ENCODE results near the gene PRAMEF8.
"Not testable (repeated sequence)": the region's sequence is repeated elsewhere in the genome, so short reads cannot be mapped to it uniquely, and the experiment has no call there.

Gene PRAMEF8

DNA sequence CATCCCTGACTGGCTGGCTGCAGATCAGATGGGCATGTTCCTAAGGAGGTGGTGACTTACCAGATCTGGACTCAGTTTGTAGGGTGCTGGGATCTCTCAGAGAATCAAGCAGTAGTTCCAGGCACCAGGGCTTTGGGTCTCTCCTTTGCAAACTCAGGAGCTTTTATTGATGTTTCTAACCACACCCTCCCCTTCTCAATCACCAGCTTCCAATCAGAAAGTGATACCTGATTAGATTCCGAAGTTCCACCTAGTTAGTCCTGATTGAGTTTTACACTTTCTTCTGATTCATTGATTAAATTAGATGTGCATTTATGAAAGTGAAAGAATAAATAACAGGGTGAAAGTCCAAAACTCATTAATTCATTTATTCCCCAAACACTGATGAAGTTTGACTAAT, at the start of gene PRAMEF8:
TSS of gene PRAMEF8 (minus strand) at position 101 of the 400 bp plus-strand sequence. CDS start 1,046 bp downstream, outside the sequence.
- not testable (repeated sequence) for H3K4me3 ChIP-seq (ENCODE audit: low read length); DNase-seq (ENCODE audit: low read depth)

DNA sequence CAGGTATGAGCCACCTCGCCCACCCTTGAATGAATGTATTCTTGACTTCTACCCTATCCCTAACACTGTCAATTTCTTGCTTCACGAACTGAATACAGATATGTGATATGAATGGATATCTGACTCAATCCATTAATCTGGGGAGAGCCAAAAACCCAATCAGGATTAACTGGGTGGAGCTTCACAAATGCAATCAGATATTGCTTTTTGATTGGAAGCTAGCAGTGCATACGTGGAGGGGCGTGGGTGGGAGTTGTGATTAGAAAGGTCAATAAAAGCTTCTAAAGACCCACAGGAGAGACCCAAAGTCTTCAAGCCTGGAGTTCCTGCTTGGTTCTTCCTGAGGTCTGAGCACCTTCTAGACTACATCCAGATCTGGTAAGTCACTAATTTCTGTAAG, 30.3 kb upstream of the PRAMEF8 start, which contains the start of gene PRAMEF15:
TSS of gene PRAMEF15 (plus strand) at position 301 of the 400 bp plus-strand sequence. CDS start 2,827 bp downstream, outside the sequence.
- not testable (repeated sequence) for DNase-seq (ENCODE audit: low read depth)

DNA sequence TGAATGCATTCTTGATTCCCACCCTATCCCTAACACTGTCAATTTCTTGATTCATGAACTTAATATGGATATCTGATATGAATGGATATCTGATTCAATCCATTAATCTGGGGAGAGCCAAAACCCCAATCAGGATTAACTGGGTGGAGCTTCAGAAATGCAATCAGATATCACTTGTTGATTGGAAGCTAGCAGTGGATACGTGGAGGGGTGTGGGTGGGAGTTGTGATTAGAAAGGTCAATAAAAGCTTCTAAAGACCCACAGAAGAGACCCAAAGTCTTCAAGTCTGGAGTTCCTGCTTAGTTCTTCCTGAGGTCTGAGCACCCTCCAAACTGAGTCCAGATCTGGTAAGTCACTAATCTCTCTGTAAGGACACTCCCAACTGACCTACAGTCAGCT, 18.3 kb upstream of the PRAMEF8 start, which contains the start of gene PRAMEF33:
TSS of gene PRAMEF33 (plus strand) at position 301 of the 400 bp plus-strand sequence. CDS start 2,416 bp downstream, outside the sequence.
- H3K4me3 ChIP-seq (ENCODE audit: low read length); DNase-seq (ENCODE audit: low read depth): not testable (repeated sequence)

More for the DNA sequence above, 30.3 kb upstream of the PRAMEF8 start, which contains the start of gene PRAMEF15:
- H3K4me3 ChIP-seq (ENCODE audit: low read length): not testable (repeated sequence)

DNA sequence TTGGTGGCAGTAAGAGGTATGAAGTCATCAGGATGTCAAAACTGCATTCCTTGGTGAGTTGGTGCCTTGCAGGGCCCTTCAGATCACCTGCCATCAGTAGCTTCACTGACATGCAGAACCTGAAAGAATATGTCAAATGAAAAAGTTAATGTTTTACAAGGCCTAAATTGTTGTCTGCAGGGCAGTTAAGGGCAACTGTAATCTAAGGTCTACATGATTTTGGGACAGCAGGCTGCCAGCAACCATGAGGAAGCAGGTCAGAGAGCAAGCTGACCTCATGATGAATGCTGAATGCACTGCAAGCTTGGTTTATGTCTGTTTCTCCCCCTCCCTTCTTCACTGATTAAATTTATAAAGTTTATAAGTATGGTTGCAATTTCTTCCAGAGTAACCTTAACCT, 17.3 kb upstream of the PRAMEF8 start:
- not testable (repeated sequence) for H3K4me3 ChIP-seq (ENCODE audit: low read length); DNase-seq (ENCODE audit: low read depth)

DNA sequence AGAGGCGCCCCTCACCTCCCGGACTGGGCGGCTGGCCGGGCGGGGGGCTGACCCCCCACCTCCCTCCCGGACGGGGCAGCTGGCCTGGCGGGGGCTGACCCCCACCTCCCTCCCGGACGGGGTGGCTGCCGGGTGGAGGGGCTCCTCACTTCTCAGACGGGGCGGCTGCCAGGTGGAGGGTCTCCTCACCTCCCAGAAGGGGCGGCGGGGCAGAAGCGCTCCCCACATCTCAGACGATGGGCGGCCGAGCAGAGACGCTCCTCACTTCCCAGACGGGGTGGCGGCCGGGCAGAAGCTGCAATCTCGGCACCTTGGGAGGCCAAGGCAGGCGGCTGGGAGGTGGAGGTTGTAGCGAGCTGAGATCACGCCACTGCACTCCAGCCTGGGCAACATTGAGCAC, 13.8 kb upstream of the PRAMEF8 start:
- DNase-seq (ENCODE audit: low read depth); H3K4me3 ChIP-seq (ENCODE audit: low read length): not testable (repeated sequence)

DNA sequence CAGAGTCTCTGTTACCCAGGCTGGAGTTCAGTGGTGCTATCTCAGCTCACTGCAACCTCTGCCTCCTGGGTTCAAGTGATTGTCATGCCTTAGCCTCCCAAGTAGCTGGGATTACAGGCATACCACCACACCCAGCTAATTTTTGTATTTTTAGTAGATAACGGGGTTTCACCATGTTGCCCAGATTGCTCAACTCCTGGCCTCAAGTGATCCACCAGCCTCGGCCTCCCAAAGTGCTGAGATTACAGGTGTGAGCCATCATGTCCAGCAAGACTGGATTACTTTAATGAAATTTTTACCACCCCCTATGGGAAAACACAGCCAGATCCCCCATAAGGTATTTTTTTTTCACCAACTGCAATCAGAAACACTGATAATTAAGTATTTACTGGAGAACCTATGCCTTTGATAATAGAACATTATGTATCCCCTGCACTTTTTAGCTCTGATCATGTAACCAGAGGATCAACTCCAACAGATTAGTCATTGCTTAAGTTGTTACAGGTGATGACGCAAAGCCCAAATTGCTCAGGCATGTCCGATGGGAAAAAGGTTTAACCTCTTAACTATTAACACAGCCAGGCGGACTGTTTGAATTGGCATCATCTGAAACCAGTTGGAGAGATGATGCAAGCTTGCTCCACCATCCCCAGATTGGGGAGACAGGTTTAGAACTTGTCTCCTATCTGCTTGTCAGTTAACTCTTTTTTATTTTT, 12.4 kb upstream of the PRAMEF8 start:
- not testable (repeated sequence) for DNase-seq (ENCODE audit: low read depth); H3K4me3 ChIP-seq (ENCODE audit: low read length)

DNA sequence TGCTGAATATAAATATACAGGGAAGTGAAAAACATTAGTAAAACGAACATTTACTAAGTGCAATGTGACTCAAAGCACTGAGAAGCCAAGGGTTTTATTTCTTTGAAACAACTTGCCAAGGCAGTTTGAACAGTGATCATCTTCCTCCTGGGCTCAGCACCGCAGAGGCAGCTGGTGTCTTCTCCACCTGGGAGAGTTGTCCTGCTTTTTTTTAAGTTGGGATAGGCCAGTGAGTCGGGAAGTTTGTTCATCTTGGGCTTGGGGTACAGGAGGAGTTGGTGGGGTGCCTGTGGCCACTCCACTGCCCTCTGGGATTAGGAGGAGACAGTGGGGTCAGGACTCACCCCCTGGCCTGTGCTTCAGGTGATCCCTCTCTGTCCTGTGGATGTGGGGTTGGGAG, 4.1 kb upstream of the PRAMEF8 start:
- DNase-seq (ENCODE audit: low read depth); H3K4me3 ChIP-seq (ENCODE audit: low read length): not testable (repeated sequence)

DNA sequence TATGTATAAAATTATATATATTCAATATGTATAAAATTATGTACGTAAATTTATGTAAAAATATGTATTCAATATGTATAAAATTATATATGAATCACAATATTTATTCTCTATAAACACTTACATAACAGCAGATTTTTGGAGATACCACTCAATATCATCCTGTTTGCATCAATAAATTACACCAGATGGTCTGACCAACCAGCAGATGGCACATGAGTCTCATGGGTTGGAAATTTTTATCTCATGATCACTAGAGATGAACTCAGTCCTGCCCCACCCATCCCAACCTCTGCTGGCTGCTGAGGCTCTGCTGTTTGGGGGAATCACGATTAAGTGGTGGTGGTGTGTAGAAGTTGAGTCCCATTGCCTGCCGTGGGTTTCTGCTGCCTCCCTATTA, 5.3 kb downstream of the PRAMEF8 start:
- H3K4me3 ChIP-seq (ENCODE audit: low read length); DNase-seq (ENCODE audit: low read depth): not testable (repeated sequence)

DNA sequence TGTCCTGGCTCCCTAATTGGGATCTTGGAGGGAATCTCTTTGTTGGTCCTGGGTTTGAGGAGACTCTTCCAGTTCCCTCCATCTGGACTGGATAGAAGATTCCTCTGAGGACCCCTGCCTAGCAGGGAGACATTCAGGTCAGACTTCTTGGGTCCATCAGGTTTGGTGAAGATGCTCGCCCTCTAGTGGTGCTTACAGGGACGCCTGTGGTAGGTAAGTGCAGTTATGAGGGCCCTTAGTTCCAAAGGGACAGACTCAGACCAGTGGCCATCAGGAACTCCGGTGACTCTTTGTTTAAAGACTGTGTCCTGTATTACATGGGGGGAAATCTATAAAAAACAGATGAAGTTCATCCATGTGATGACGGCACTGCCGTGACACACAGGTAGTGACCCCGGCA, 7.9 kb downstream of the PRAMEF8 start:
- DNase-seq (ENCODE audit: low read depth); H3K4me3 ChIP-seq (ENCODE audit: low read length): not testable (repeated sequence)

DNA sequence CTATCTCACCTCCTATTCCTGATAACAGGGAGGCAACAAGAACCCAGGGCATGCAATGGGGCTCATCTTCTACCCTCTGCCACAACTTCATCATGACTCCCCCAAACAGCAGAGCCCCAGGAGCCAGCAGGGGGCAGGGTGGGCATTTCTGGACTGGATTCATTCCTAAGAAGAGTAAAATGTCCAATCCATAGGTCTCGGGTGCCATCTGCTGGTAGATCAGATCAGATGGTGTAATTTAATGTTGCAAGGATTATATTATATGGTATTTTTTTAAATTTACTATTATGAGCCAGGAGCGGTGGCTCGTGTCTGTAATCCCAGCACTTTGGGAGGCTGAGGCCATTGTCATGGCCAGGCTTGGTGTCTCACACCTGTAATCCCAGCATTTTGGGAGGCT, 19.8 kb downstream of the PRAMEF8 start:
- H3K4me3 ChIP-seq (ENCODE audit: low read length); DNase-seq (ENCODE audit: low read depth): not testable (repeated sequence)

DNA sequence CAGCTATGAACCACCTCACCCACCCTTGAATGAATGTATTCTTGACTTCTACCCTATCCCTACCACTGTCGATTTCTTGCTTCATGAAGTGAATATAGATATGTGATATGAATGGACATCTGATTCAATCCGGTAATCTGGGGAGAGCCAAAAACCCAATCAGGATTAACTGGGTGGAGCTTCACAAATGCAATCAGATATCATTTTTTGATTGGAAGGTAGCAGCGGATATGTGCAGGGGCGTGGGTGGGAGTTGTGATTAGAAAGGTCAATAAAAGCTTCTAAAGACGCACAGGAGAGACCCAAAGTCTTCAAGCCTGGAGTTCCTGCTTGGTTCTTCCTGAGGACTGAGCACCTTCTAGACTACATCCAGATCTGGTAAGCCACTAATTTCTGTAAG, 31.0 kb downstream of the PRAMEF8 start, which contains the start of gene PRAMEF5:
TSS of gene PRAMEF5 (plus strand) at position 301 of the 400 bp plus-strand sequence. CDS start 5,071 bp downstream, outside the sequence.
- not testable (repeated sequence) for H3K4me3 ChIP-seq (ENCODE audit: low read length); DNase-seq (ENCODE audit: low read depth)

DNA sequence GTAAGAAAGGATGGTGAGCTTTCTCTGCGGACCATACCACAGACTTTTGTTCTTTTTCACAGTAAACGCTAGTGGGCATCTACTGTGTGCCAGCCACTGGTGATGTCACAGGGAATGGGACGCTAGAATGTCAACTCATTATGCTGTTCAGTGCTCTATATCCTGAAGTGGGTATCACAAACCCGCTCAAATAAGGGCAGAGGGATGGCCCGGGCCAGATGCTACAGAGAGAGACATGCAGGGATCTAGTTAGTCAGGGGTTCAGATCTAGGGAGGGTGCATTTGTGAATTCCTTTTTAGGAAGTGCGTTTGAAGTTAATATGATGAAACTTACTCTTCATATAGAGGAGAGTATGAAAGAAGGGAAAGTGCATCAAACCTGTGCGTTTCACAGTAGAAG, 37.8 kb downstream of the PRAMEF8 start:
- DNase-seq (ENCODE audit: low read depth): not testable (repeated sequence)

DNA sequence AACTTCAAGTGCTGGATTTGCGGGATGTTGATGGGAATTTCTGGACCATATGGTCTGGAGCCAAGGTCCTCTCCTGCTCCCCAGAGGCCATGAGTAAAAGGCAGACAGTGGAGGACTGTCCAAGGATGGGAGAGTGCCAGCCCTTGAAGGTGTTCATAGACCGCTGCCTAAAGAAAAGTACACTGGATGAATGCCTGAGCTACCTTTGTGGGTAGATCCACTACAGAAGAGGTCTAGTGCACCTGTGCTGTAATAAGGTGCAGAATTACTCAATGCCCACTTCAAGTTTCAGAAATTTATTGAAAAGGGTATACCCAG, 38.4 kb downstream of the PRAMEF8 start:
- not testable (repeated sequence) for H3K4me3 ChIP-seq (ENCODE audit: low read length); DNase-seq (ENCODE audit: low read depth)

More for the DNA sequence above, 37.8 kb downstream of the PRAMEF8 start:
- not testable (repeated sequence) for H3K4me3 ChIP-seq (ENCODE audit: low read length)

DNA sequence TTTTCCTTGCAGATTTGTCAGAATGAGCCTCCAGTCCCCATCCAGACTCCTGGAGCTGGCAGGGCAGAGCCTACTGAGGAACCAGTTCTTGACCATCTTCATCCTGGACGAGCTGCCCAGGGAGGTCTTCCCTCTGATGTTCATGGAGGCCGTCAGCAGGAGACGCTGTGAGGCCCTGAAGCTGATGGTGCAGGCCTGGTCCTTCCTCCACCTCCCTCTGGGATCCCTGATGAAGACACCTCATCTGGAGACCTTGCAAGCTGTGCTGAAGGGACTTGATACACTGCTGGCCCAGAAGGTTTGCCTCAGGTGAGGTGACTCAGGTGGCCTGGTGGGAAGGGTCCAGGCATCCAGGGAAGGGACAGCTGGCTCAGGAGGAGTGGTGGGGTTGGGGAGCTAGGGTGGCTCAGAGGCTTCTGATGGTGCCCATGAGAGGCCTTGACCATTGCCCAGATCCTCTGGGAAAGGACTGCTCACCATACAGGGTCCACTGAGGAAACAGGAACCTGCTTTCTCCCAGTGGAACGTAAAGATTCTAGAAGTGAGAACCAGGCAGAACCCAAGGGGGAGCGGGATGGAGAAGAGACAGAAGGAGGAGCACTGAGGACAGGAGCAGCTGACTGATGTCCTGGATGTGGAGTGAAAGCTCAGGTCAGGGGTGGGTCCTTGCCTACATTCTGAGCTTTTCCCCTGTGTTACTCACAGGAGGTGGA, 38.9 kb downstream of the PRAMEF8 start:
- DNase-seq (ENCODE audit: low read depth); H3K4me3 ChIP-seq (ENCODE audit: low read length): not testable (repeated sequence)

DNA sequence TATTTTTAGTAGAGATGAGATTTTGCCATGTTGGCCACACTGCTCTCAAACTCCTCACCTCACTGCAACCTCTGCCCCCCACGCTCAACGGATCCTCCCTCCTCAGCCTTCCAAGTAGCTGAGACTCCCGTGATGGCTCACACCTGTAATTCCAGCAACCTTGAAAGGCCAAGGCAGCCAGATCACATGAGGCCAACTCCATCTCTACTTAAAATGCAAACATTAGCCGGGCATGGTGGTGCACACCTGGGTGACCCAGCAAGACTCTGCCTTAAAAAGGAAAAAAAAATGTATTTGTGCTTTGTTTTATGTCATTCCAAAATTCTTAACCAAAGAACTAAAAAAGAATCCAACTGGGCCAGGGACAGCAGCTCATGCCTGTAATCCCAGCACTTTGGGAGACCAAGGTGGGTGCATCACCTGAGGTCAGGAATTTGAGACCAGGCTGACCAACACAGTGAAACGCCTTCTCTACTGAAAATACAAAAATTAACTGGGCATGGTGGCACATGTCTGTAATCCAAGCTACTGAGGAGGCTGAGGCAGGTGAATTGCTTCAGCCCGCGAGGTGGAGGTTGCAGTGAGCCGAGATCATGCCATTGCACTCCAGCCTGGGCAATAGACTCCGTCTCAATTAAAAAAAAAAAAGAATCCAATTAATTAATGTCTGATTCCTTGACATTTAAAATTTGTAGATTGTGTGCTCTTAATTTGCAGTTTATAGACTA, 41.2 kb downstream of the PRAMEF8 start:
- not testable (repeated sequence) for H3K4me3 ChIP-seq (ENCODE audit: low read length); DNase-seq (ENCODE audit: low read depth)

DNA sequence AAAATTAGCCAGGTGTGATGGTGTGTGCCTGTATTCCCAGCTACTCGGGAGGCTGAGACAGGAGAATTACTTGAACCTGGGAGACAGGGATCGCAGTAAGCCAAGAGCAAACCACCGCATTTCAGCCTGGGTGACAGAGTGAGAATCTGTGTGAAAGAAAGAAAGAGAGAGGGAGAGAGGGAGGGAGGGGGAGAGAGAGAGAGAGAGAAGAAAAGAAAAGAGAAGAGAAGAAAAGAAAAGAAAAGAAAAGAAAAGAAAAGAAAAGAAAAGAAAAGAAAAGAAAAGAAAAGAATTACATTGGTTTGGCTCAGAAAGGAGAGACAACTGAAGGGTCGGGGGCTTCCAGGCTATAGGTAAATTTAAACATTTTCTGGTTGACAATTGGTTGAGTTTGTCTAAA, 45.3 kb downstream of the PRAMEF8 start:
- not testable (repeated sequence) for H3K4me3 ChIP-seq (ENCODE audit: low read length); DNase-seq (ENCODE audit: low read depth)

DNA sequence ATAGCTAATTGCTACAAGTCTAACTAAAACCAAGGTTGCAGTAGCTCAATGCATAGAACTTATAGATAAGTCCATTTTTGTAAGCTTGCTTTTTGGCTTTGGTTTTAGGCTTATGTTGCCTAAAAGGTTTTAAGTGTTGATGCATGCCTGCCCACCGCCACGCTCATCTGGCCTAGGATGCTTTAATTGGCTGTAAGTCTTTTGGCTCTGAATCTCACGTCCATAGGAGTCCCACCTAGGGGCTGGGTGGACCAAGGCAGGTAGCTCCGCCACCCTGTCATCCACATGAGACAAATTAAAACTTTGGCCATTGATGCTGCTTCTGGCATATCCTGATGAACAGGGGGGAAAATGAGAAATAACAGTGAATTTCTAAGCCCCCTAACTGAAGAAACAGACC, 47.4 kb downstream of the PRAMEF8 start:
- H3K4me3 ChIP-seq (ENCODE audit: low read length); DNase-seq (ENCODE audit: low read depth): not testable (repeated sequence)

DNA sequence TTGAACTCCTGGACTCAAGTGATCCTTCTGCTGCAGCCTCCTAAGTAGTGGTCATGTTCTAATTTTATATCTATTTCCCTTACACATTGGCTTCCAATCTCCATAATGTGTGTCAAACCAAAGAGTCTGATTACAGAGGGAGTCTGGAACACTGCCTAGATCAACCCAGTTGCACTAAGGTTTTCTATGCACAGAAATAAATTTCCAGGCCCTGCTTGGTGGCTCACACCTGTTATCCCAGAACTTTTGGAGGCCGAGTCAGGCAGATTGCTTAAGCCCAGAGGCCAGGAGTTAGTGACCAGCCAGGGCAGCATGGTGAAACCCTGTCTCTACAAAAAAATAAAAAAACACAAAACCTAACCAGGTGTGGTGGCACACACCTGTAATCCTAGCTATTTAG, 50.9 kb downstream of the PRAMEF8 start:
- not testable (repeated sequence) for H3K4me3 ChIP-seq (ENCODE audit: low read length); DNase-seq (ENCODE audit: low read depth)

DNA sequence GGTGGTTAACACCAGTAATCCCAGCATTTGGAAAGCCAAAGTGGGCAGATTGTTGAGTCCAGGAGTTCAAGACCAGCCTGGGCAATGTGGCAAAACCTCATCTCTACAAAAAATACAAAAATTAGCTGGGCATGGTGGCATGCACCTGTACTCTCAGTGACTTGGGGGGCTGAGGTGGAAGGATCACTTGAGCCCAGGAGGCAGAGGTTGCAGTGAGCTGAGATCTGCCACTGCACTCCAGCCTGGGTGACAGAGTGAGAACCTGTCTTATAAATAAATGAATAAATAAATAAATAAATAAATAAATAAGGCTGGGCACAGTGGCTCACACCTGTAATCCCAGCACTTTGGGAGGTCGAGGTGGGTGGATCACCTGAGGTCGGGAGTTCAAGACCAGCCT, 52.9 kb downstream of the PRAMEF8 start:
- not testable (repeated sequence) for DNase-seq (ENCODE audit: low read depth); H3K4me3 ChIP-seq (ENCODE audit: low read length)

All from retinal pigment epithelial cell (primary cell).